Loucy (cell line): Measurements from ENCODE around the gene SYNPO.

ENCODE experiments used
- H2AFZ ChIP-seq: fragments of 200-600 bp; sonication (generic); 2 replicates; pipeline ENCODE4 v1.6.0; 2016; ENCODE audit warnings: antibody characterized with exemption, mild to moderate bottlenecking, low read length, moderate library complexity
- H3F3A ChIP-seq: fragments of 200-600 bp; 2 replicates; pipeline ENCODE4 v1.6.0; 2016; ENCODE audit warnings: antibody characterized with exemption, low read depth, mild to moderate bottlenecking
- H3K27me3 ChIP-seq: fragments of 200-600 bp; sonication (generic); 2 replicates; pipeline ENCODE4 v1.6.1; 2014; ENCODE audit warnings: low read length, mild to moderate bottlenecking; ENCODE audit not compliant: insufficient read depth, poor library complexity, severe bottlenecking
- H3K36me3 ChIP-seq: fragments of 200-600 bp; sonication (generic); 2 replicates; pipeline ENCODE4 v1.6.1; 2016; ENCODE audit warnings: low read length; ENCODE audit not compliant: insufficient read depth
- H3K4me1 ChIP-seq: fragments of 200-600 bp; sonication (generic); 2 replicates; pipeline ENCODE4 v1.5.1; 2014; ENCODE audit warnings: low read length, mild to moderate bottlenecking; ENCODE audit not compliant: insufficient read depth, poor library complexity, severe bottlenecking
- H3K4me2 ChIP-seq: fragments of 200-600 bp; sonication (generic); 2 replicates; pipeline ENCODE4 v1.6.0; 2014; ENCODE audit warnings: antibody characterized with exemption, low read length, low read depth, mild to moderate bottlenecking; ENCODE audit not compliant: poor library complexity, severe bottlenecking
- H3K4me3 ChIP-seq: fragments of 200-600 bp; sonication (generic); 2 replicates; pipeline ENCODE4 v1.5.1; 2014; ENCODE audit warnings: low read length, mild to moderate bottlenecking, mixed read lengths; ENCODE audit not compliant: poor library complexity, severe bottlenecking
- H3K79me2 ChIP-seq: fragments of 200-600 bp; sonication (generic); 2 replicates; pipeline ENCODE4 v1.6.1; 2014; ENCODE audit warnings: low read length; ENCODE audit not compliant: insufficient read depth
- H3K9ac ChIP-seq: fragments of 200-600 bp; sonication (generic); 2 replicates; pipeline ENCODE4 v1.6.0; 2014; ENCODE audit warnings: mild to moderate bottlenecking, low read depth, low read length, moderate library complexity; ENCODE audit not compliant: poor library complexity, severe bottlenecking
- H3K9me2 ChIP-seq: fragments of 200-600 bp; sonication (generic); replicated peaks from 2 replicates; pipeline ENCODE4 v1.6.1; 2016; ENCODE audit warnings: low read depth, low read length, mixed read lengths
- H3K9me3 ChIP-seq: fragments of 200-600 bp; sonication (generic); 2 replicates; pipeline ENCODE4 v1.6.1; 2014; ENCODE audit warnings: mild to moderate bottlenecking, antibody characterized with exemption, low read length, low read depth; ENCODE audit not compliant: insufficient read depth
- H4K20me1 ChIP-seq: fragments of 200-600 bp; sonication (generic); 2 replicates; pipeline ENCODE4 v1.6.0; 2014; ENCODE audit warnings: antibody characterized with exemption, low read length, mild to moderate bottlenecking; ENCODE audit not compliant: insufficient read depth, poor library complexity, severe bottlenecking
- CTCF ChIP-seq: fragments of 200-600 bp; sonication (generic); conservative IDR thresholded peaks from 2 replicates; pipeline ENCODE4 v1.5.1; 2014; ENCODE audit warnings: mild to moderate bottlenecking, antibody characterized with exemption, low read length
- EZH2phosphoT487 ChIP-seq: fragments of 200-600 bp; IDR thresholded peaks from 2 replicates; pipeline ENCODE4 v1.6.1; 2018; ENCODE audit warnings: antibody characterized with exemption, mild to moderate bottlenecking, moderate library complexity, borderline replicate concordance

The SYNPO gene

GRCh38 chr5:150700246-150700593 lies 59.8 kb downstream of the SYNPO start:
- H3K79me2 ChIP-seq = peaks cover 47% of the 10 kb centered on the region
- H3K36me3 ChIP-seq = peaks cover 32% of the 10 kb centered on the region
- H2AFZ ChIP-seq = peak overlapping the region; percentile 91
- peak overlapping the region; percentile 93 for H3K4me3 ChIP-seq
- TF ChIP-seq CTCF (no peak), EZH2phosphoT487 (no peak)
- H3K9me3 ChIP-seq = no peaks in the 10 kb centered on the region
- H4K20me1 ChIP-seq = peaks cover 20% of the 10 kb centered on the region
- H3K27me3 ChIP-seq = no peaks in the 10 kb centered on the region
- peak overlapping the region; percentile 94 for H3K9ac ChIP-seq
- H3K4me2 ChIP-seq = peak overlapping the region; percentile 94
- H3K9me2 ChIP-seq = no peaks in the 10 kb centered on the region
- 0 out of 2 replicates have a peak, but pooled peaks cover 4% of the 10 kb centered on the region for H3F3A ChIP-seq
- H3K4me1 ChIP-seq = peaks cover 23% of the 10 kb centered on the region

- Histone ChIP-seq H3K4me1 (peaks cover 23% of the 10 kb centered on the region), H2AFZ (peak within 1 kb of the TSS; percentile 91), H3K4me3 (peak within 1 kb of the TSS; percentile 93), H3K36me3 (peaks cover 27% of the 10 kb centered on the region), H3K9me2 (no peaks in the 10 kb centered on the region), H3K79me2 (peaks cover 47% of the 10 kb centered on the region), H3K9ac (peak within 1 kb of the TSS; percentile 94), H3K4me2 (peak within 1 kb of the TSS; percentile 94), H3F3A (0 out of 2 replicates have a peak, but pooled peaks cover 4% of the 10 kb centered on the region), H4K20me1 (peaks cover 20% of the 10 kb centered on the region), H3K27me3 (no peaks in the 10 kb centered on the region), H3K9me3 (no peaks in the 10 kb centered on the region)
- TF ChIP-seq CTCF = peak; percentile 62
- TF ChIP-seq EZH2phosphoT487 = no peak
Observed at GRCh38 chr5:150700594-150701377, 60.3 kb downstream of the SYNPO start, which contains the start of gene RBM22. RBM22 (minus strand) TSS chr5:150701062; CDS start chr5:150700985, 77 bp downstream.

GRCh38 chr5:150703762-150704161 lies 63.3 kb downstream of the SYNPO start:
- Histone ChIP-seq H3K9me2 (no peaks in the 10 kb centered on the region), H2AFZ (no peak overlapping the region), H4K20me1 (peaks cover 16% of the 10 kb centered on the region)

More at GRCh38 chr5:150703762-150704161, 63.3 kb downstream of the SYNPO start:
- TF ChIP-seq EZH2phosphoT487 (no peak), CTCF (no peak)
- Histone ChIP-seq H3K79me2 (peaks cover 25% of the 10 kb centered on the region), H3K4me2 (no peak overlapping the region), H3K9me3 (no peaks in the 10 kb centered on the region), H3K4me3 (no peak overlapping the region), H3F3A (0 out of 2 replicates have a peak, but pooled peaks cover 4% of the 10 kb centered on the region), H3K9ac (no peak overlapping the region), H3K4me1 (peaks cover 21% of the 10 kb centered on the region), H3K36me3 (peaks cover 10% of the 10 kb centered on the region; the same call in 1 of the 2 replicates), H3K27me3 (no peaks in the 10 kb centered on the region)
